ENCODE results near the gene LSAMP. TPM values are rescaled to one million over a fixed set of nuclear protein-coding genes. Genes with fewer than 3 reads are reported as not detected.

LSAMP gene
- total RNA-seq, 1 donor from 2014 or later, result 3.9 TPM

DNA sequence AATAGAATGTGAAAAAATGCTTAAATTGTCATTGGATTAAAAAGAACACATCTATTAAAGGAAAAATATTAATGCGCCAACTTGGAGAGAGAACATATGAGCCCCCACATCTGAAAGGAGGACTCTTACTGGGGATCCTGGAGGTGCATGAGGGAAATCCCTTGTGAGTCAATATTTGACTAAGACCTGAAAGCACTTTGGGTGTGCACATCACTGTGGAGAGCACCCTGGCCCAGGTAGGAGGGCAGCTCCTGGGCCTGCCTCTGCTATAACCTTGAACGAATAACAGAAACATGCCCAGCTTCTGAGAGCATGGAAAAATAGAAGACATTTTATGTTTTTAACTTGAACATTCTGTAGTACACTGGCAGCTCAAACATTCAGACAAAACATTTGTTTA is 622.2 kb downstream of the LSAMP start:
- Histone ChIP-seq H3K4me1 (no peaks in the 10 kb centered on the region), H3K27me3 (no peaks in the 10 kb centered on the region), H3K9me3 (no peaks in the 10 kb centered on the region), H3K27ac (no peak overlapping the region), H3K4me3 (no peak overlapping the region), H3K36me3 (no peaks in the 10 kb centered on the region)
- no peak for DNase-seq (ENCODE audit: extremely low spot score in 2 of 2)
- intact Hi-C loops (cut with DNase I), result no loop called here
- no peak for TF ChIP-seq CTCF (IDR thresholded peaks at IDR 0.05)
- no peak for TF ChIP-seq POLR2AphosphoS5 (IDR thresholded peaks at IDR 0.05; ENCODE audit: insufficient read depth in 1 of 2, low read depth in 1 of 2)
- TF ChIP-seq POLR2A (IDR thresholded peaks at IDR 0.05), result no peak

GRCh38 chr3:115822579-115822978 is 622.7 kb downstream of the LSAMP start:
- no peak for TF ChIP-seq CTCF (IDR thresholded peaks at IDR 0.05)
- TF ChIP-seq POLR2A (IDR thresholded peaks at IDR 0.05), result no peak
- TF ChIP-seq POLR2AphosphoS5 (IDR thresholded peaks at IDR 0.05; ENCODE audit: insufficient read depth in 1 of 2, low read depth in 1 of 2), result no peak
- H3K27me3 ChIP-seq, result no peaks in the 10 kb centered on the region
- DNase-seq (ENCODE audit: extremely low spot score in 2 of 2), result no peak
- intact Hi-C loops (cut with DNase I), result no loop called here
- no peak overlapping the region for H3K4me3 ChIP-seq
- no peaks in the 10 kb centered on the region for H3K36me3 ChIP-seq
- no peak overlapping the region for H3K27ac ChIP-seq
- H3K4me1 ChIP-seq, result no peaks in the 10 kb centered on the region
- no peaks in the 10 kb centered on the region for H3K9me3 ChIP-seq

DNA sequence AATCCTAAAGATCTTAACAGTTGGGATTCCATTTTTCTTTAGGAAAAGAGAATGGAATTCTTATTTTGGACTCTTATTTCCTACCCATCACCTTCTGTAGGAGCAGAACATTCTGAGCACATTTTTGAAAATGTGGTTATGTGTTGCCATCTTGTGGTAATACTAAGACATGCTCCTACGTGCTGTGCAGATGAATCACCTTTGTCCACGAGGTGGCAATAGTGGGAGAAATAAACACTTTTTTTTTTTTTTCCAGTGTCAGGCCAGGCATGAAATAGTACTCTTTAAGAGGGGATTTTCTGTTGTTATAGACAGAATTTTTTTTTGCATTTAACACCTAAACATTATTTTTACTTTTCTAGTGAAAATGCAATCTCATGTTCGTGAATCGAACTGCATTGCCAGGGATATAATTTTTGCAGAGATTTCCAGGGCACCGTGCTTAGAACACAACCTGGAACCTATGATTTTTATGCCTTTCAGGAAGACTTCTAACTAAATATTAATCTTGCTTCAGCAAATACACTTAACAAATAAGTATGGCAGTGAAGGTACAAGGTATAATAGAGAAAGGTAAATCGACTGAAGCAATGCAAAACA is 625.4 kb downstream of the LSAMP start:
- no peak overlapping the region for H3K4me3 ChIP-seq
- intact Hi-C loops (cut with DNase I), result no loop called here
- TF ChIP-seq CTCF (IDR thresholded peaks at IDR 0.05) (peak; percentile 82 to 96 (median 92)), POLR2AphosphoS5 (IDR thresholded peaks at IDR 0.05; ENCODE audit: insufficient read depth in 1 of 2, low read depth in 1 of 2) (peak in 1 of 2 donors; percentile 72), POLR2A (IDR thresholded peaks at IDR 0.05) (no peak)
- H3K4me1 ChIP-seq, result no peaks in the 10 kb centered on the region
- no peak overlapping the region for H3K27ac ChIP-seq
- DNase-seq (ENCODE audit: extremely low spot score in 2 of 2), result no peak
- H3K9me3 ChIP-seq, result no peaks in the 10 kb centered on the region
- no peaks in the 10 kb centered on the region for H3K27me3 ChIP-seq
- H3K36me3 ChIP-seq, result no peaks in the 10 kb centered on the region

GRCh38 chr3:115814778-115815380 is 630.4 kb downstream of the LSAMP start:
- Histone ChIP-seq H3K4me1 (no peaks in the 10 kb centered on the region), H3K4me3 (no peak overlapping the region), H3K9me3 (no peaks in the 10 kb centered on the region), H3K27ac (no peak overlapping the region), H3K27me3 (no peaks in the 10 kb centered on the region), H3K36me3 (no peaks in the 10 kb centered on the region)
- TF ChIP-seq CTCF (IDR thresholded peaks at IDR 0.05), result peak; percentile 74 to 93 (median 89)
- TF ChIP-seq POLR2A (IDR thresholded peaks at IDR 0.05), result no peak
- no peak for TF ChIP-seq POLR2AphosphoS5 (IDR thresholded peaks at IDR 0.05; ENCODE audit: insufficient read depth in 1 of 2, low read depth in 1 of 2)
- intact Hi-C loops (cut with DNase I), result no loop called here
- no peak for DNase-seq (ENCODE audit: extremely low spot score in 2 of 2)

- Histone ChIP-seq H3K36me3 (no peaks in the 10 kb centered on the region), H3K4me3 (no peak overlapping the region), H3K9me3 (no peaks in the 10 kb centered on the region), H3K4me1 (no peaks in the 10 kb centered on the region), H3K27me3 (no peaks in the 10 kb centered on the region), H3K27ac (no peak overlapping the region)
- DNase-seq (ENCODE audit: extremely low spot score in 2 of 2), result no peak
- TF ChIP-seq CTCF (IDR thresholded peaks at IDR 0.05), result no peak
- TF ChIP-seq POLR2AphosphoS5 (IDR thresholded peaks at IDR 0.05; ENCODE audit: insufficient read depth in 1 of 2, low read depth in 1 of 2), result no peak
- TF ChIP-seq POLR2A (IDR thresholded peaks at IDR 0.05), result no peak
- intact Hi-C loops (cut with DNase I), result no loop called here
These were observed 631.3 kb downstream of the LSAMP start for GRCh38 chr3:115814006-115814405.
